ENCODE measurements around the gene AIMP1. TPM values are rescaled to one million over a fixed set of nuclear protein-coding genes. Genes with fewer than 3 reads are reported as not detected.

Gene AIMP1
- total and polyA plus RNA-seq, 12 donors: 22.8 to 38.6 (median 36.0) TPM

GRCh38 chr4:106339431-106339830, 23.1 kb downstream of the AIMP1 start:
- H3K9me3 ChIP-seq: peaks cover 0 to 29% (median 4%) of the 10 kb centered on the region in 11 donors
- 94 to 97% methylated on average over 4 of the region's 4 CpGs for WGBS, 2 donors
- H3K36me3 ChIP-seq: peaks cover 0 to 75% (median 35%) of the 10 kb centered on the region in 9 donors
- H3K27me3 ChIP-seq: no peaks in the 10 kb centered on the region
- ATAC-seq (no peak), DNase-seq (no peak)
- intact Hi-C loops (cut with DNase I): no loop called here
- H3K4me1 ChIP-seq: peaks cover 0 to 13% (median 0%) of the 10 kb centered on the region in 9 donors
- no peak overlapping the region for H3K4me3 ChIP-seq
- no peak for TF ChIP-seq CTCF (IDR thresholded peaks at IDR 0.05)
- H3K27ac ChIP-seq: no peak overlapping the region

- peaks cover 0 to 67% (median 33%) of the 10 kb centered on the region in 9 donors for H3K36me3 ChIP-seq
- DNase-seq (no peak), ATAC-seq (no peak)
- H3K27ac ChIP-seq: no peak overlapping the region
- peaks cover 0 to 22% (median 8%) of the 10 kb centered on the region in 9 donors for H3K4me1 ChIP-seq
- no peak overlapping the region for H3K4me3 ChIP-seq
- intact Hi-C loops (cut with DNase I): no loop called here
- no peaks in the 10 kb centered on the region for H3K27me3 ChIP-seq
- 96 to 97% methylated on average over 1 of the region's 1 CpG for WGBS, 2 donors
- no peak for TF ChIP-seq CTCF (IDR thresholded peaks at IDR 0.05)
- peaks cover 0 to 29% (median 4%) of the 10 kb centered on the region in 11 donors for H3K9me3 ChIP-seq
Observed at GRCh38 chr4:106340774-106341173, 24.4 kb downstream of the AIMP1 start.

- Histone ChIP-seq H3K27me3 (no peaks in the 10 kb centered on the region), H3K27ac (no peak overlapping the region), H3K9me3 (peaks cover 0 to 18% (median 0%) of the 10 kb centered on the region in 11 donors), H3K4me3 (no peak overlapping the region), H3K36me3 (peaks cover 0 to 63% (median 11%) of the 10 kb centered on the region in 9 donors), H3K4me1 (peaks cover 0 to 22% (median 8%) of the 10 kb centered on the region in 9 donors)
- ATAC-seq (no peak), DNase-seq (no peak)
- no peak for TF ChIP-seq CTCF (IDR thresholded peaks at IDR 0.05)
- WGBS, 2 donors: 98 to 100% methylated on average over 2 of the region's 2 CpGs
- intact Hi-C loops (cut with DNase I): no loop called here
Observed at GRCh38 chr4:106343865-106344646, 27.7 kb downstream of the AIMP1 start.

GRCh38 chr4:106344647-106344970, 28.3 kb downstream of the AIMP1 start:
- Histone ChIP-seq H3K27ac (no peak overlapping the region), H3K4me3 (no peak overlapping the region), H3K27me3 (no peaks in the 10 kb centered on the region), H3K9me3 (peaks cover 0 to 18% (median 0%) of the 10 kb centered on the region in 11 donors), H3K4me1 (peaks cover 0 to 22% (median 8%) of the 10 kb centered on the region in 9 donors), H3K36me3 (peaks cover 0 to 63% (median 11%) of the 10 kb centered on the region in 9 donors)
- TF ChIP-seq CTCF (IDR thresholded peaks at IDR 0.05): no peak
- ATAC-seq (no peak), DNase-seq (no peak)
- intact Hi-C loops (cut with DNase I): no loop called here
- WGBS, 2 donors: 71 to 79% methylated on average over 1 of the region's 1 CpG
